T47D (cell line): Measurements from ENCODE around the gene RAB11FIP3.
"Not testable (repeated sequence)": the region's sequence is repeated elsewhere in the genome, so short reads cannot be mapped to it uniquely, and the experiment has no call there.

ENCODE experiments used
- DNase-seq, 2 experiments: peaks; one replicate each; pipeline versions ENCODE4 v3.0.0 to v3.0.0-alpha.2; 2011 to 2012; ENCODE audit warnings: low read depth in 1 of 2, low spot score in 1 of 2
- JUND ChIP-seq: IDR thresholded peaks from 2 replicates; pipeline ENCODE4 v1.6.1; 2012; ENCODE audit warnings: low read depth
- in situ Hi-C: cut with HindIII; loops from 2 replicates; pipeline ENCODE4 v1.10.0; 2016; ENCODE audit warnings: low sequenced_read_pairs, low pct_unique_long_range_greater_than_20kb

RAB11FIP3 gene

GRCh38 chr16:483341-484075 is 58.1 kb downstream of the RAB11FIP3 start:
- in situ Hi-C loops, result no loop called here
- no peak for DNase-seq
- no peak for TF ChIP-seq JUND

- no peak for DNase-seq
- TF ChIP-seq JUND, result no peak
- in situ Hi-C loops, result no loop called here
These were observed 64.2 kb downstream of the RAB11FIP3 start for GRCh38 chr16:489606-490005.

GRCh38 chr16:490768-491167 is 65.3 kb downstream of the RAB11FIP3 start:
- in situ Hi-C loops, result no loop called here
- no peak for DNase-seq
- TF ChIP-seq JUND, result no peak

DNA sequence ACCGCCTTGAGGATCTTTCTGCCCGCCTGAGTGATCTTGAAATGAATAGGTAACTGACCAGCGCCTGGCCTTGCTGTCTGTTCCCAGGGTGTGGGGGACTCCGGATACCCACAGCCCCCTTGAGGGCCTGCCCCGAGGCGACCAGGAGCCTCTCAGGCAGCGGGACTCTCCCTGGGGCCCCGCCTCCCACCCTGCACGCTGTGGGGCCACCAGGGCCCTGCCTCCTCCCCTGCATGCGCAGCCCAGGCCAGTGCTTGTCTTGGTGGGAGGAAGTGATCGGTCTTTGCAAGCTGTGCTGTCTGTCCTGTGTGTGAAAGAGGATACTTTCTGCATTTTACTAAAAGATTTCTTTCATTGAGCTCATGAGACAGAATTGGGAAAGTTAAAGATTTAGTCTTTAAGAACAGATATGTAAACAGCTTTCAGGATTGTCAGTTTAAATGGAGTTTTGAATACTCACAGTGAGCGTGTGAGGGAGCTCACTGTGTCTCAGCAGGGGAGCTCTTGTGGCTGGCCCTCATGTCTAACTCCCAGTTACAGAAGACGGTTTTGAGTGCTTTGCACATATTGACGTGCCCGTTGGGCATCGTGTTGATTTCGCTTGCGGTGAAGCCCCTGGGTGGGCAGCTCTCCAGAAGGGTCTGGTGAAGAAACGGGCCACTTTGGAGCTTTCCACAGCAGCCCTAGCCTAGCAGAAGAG is 65.9 kb downstream of the RAB11FIP3 start:
- DNase-seq, result no peak
- in situ Hi-C loops, result no loop called here
- no peak for TF ChIP-seq JUND

DNA sequence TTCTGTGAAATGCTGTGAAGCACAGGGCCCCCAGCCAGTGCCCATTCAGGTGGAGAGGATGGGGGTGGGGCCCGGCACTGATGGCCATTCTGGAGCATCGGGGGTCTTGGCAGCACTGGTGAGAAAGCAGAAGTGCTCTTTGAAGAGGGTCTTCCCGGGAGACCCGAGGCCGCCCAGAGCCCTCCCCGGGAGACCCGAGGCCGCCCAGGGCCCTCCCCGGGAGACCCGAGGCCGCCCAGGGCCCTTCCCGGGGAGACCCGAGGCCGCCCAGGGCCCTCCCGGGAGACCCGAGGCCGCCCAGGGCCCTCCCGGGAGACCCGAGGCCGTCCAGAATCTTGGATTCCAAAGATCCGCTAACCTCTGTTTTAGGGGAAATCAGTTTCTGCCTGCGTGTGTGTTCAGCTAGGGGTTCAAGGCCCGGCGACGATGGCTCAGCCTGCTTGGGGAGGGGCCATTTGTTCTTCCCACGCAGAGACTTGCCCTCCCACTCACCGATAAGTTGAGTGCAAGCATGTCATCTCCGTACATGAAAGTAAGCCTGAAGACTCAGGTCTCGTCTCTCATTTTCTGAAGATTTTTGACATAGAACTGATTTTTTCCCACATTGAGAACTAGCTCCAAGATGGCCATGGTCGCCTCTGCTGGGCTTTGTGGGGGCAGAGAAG is 66.9 kb downstream of the RAB11FIP3 start:
- no peak for DNase-seq
- in situ Hi-C loops, result no loop called here
- no peak for TF ChIP-seq JUND

DNA sequence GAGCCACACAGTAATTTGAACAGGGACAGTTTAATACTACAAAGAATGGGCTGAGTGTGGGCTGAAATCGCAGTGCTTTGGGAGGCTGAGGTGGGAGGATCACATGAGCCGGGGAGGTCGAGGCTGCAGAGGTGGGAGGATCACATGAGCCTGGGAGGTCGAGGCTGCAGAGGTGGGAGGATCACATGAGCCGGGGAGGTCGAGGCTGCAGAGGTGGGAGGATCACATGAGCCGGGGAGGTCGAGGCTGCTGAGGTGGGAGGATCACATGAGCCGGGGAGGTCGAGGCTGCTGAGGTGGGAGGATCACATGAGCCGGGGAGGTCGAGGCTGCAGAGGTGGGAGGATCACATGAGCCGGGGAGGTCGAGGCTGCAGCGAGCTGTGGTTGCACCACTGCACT is 69.2 kb downstream of the RAB11FIP3 start:
- DNase-seq, in situ Hi-C loops: not testable (repeated sequence)

- in situ Hi-C loops, result no loop called here
- no peak for TF ChIP-seq JUND
- peak; percentile 82 to 85 for DNase-seq
These were observed 69.8 kb downstream of the RAB11FIP3 start for GRCh38 chr16:495127-495748.

DNA sequence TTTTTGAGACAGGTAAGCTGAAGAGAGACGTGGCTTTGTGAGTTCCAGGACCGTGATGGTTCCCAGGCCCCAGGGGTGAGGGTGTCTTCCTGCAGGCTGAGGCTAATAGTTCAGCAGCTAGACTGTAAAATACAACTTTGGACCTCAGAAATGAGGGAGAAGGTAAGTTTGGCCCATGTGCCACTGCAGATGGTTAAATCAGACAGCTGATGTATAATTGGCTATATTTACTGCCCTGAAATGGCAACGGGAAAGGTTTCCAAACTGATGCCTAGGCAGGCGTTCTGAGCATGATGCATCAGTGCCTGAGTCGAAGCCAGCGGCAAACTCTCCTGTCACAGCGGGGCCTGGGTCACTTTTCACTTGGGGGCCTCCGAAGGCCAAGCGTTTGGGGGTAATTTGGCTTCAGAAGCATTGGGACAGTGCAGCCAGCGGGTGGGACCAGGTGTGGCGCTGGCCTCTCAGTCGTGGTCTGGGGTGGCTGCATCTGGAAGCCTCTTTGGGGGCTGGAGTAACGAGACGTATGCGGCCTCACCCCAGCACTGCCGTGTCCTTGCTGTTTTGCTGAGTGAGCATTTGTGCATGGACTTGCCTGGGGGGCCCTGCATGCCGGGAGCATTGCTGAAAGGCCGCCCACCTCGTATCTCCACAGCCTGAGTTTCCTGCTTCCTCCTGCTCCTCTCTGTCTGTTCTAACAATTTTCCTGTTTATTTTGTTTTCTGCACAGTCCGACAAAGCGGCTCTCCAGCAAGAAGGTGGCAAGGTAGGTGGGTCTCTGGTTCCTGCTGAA is 70.8 kb downstream of the RAB11FIP3 start:
- TF ChIP-seq JUND, result no peak
- DNase-seq, result no peak
- in situ Hi-C loops, result no loop called here

DNA sequence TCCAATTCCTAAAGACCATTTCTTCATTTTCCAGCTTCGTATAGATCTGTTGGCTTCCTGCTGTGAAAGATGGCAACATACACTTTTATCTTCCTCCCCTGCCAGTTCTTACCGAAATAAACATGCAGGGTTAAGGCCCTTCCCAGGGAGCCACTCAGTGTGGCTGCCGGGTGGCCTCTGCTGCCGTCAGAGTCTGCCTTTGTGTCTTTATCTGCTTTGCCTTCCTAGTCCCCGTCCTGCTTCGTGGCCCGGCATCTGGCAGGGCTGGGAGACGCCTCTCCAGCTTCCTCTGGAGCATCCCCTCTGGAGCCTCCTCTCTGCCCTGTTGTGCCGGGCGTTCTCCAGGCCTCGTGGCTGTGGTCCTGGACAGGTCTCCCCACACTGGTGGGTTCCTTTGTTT is 71.8 kb downstream of the RAB11FIP3 start:
- in situ Hi-C loops, result no loop called here
- DNase-seq, result no peak

GRCh38 chr16:499924-500323 is 74.5 kb downstream of the RAB11FIP3 start:
- TF ChIP-seq JUND, result no peak

More for the DNA sequence above, 71.8 kb downstream of the RAB11FIP3 start:
- no peak for TF ChIP-seq JUND

DNA sequence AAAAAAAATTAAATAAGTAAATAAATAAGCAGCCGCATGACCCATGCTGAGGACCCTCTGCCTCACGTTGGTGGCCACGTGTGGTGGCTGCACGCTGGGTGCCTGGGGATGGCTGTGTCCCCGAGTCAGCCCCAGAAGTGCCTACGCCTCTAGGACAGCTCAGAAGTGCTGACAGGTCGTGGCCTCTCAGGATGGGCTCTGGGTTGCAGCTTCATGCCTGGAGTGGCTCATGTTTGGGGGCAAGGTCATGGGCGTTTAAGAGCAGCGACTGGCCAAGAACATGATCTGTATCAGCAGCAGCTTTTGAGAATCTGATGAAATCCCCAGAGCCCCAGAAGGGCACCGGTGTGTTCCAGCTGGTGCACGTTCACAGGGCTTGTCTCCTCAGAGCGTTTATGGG is 75.3 kb downstream of the RAB11FIP3 start:
- DNase-seq, result no peak

More at GRCh38 chr16:499924-500323, 74.5 kb downstream of the RAB11FIP3 start:
- in situ Hi-C loops, result no loop called here
- DNase-seq, result no peak

More for the DNA sequence above, 75.3 kb downstream of the RAB11FIP3 start:
- in situ Hi-C loops, result no loop called here
- no peak for TF ChIP-seq JUND
